Large intestine (tissue), 3 donors: Measurements from ENCODE around the gene ANXA3. TPM values are rescaled to one million over a fixed set of nuclear protein-coding genes. Genes with fewer than 3 reads are reported as not detected.

Experiments used
- DNase-seq, 2 donors: peaks; one replicate each; pipeline versions ENCODE4 v3.0.0 to v3.0.0-alpha.2; 2013
- H3K27ac ChIP-seq: one replicate; pipeline ENCODE4 v1.5.1; 2013; ENCODE audit warnings: low read length
- H3K27me3 ChIP-seq: 2 replicates; pipeline ENCODE4 v1.6.1; 2013; ENCODE audit warnings: low read length; ENCODE audit not compliant: control insufficient read depth, insufficient read depth
- H3K36me3 ChIP-seq: 2 replicates; pipeline ENCODE4 v1.6.1; 2013; ENCODE audit warnings: low read length; ENCODE audit not compliant: control insufficient read depth, insufficient read depth
- H3K4me1 ChIP-seq: one replicate; pipeline ENCODE4 v1.6.1; 2013; ENCODE audit warnings: low read length; ENCODE audit not compliant: control insufficient read depth, insufficient read depth
- H3K4me3 ChIP-seq: one replicate; pipeline ENCODE4 v1.5.1; 2013; ENCODE audit warnings: low read length
- H3K9me3 ChIP-seq: one replicate; pipeline ENCODE4 v1.6.1; 2013; ENCODE audit warnings: mild to moderate bottlenecking, low read depth, low read length, moderate library complexity; ENCODE audit not compliant: control insufficient read depth
- WGBS: methylation state at CpG from one replicate; pipeline ENCODE4 v1.1.5; 2013; ENCODE audit warnings: low lambda C conversion rate; ENCODE audit not compliant: insufficient coverage; 5-methylcytosine and 5-hydroxymethylcytosine counted together
- polyA plus RNA-seq: library from polyadenylated mRNA; unstranded; fragments of 120-200 nt; gene quantifications from one replicate; pipeline ENCODE4 v1.2.1, GENCODE V29; 2013

Gene ANXA3
- polyA plus RNA-seq, 1 donor = 81.3 TPM

DNA sequence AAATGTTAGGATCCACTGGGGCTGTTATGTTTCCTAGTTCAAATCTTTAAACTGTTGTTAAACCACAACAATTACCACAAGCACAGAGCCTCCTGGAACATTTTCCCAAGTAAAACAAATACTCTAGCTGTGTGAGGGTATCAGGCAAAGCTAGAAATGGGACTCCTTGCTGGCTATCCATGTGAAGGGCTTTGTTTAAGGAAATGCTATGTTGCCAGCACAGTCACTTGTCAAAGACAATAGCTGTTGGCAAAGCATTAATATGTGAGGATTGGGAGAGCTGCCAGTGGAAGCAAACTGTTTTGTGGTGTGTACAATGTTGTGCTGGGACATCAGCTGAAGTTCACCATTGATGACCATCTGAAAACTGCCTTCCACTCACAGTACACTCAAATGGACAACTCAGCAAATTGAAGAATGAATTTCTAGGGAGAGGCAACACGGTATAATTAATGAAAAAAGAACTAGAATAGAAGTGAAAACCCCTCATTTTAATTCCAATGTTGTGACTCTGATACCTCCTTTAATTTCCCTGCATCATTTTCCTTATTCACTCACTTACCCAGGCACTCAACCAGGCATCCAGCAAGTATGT, 100.8 kb downstream of the ANXA3 start:
- H3K27ac ChIP-seq = no peak overlapping the region
- no peaks in the 10 kb centered on the region for H3K27me3 ChIP-seq
- no peaks in the 10 kb centered on the region for H3K9me3 ChIP-seq
- H3K36me3 ChIP-seq = no peaks in the 10 kb centered on the region
- no peaks in the 10 kb centered on the region for H3K4me1 ChIP-seq
- 86% methylated on average over 1 of the region's 1 CpG for WGBS
- DNase-seq = no peak
- no peak overlapping the region for H3K4me3 ChIP-seq

DNA sequence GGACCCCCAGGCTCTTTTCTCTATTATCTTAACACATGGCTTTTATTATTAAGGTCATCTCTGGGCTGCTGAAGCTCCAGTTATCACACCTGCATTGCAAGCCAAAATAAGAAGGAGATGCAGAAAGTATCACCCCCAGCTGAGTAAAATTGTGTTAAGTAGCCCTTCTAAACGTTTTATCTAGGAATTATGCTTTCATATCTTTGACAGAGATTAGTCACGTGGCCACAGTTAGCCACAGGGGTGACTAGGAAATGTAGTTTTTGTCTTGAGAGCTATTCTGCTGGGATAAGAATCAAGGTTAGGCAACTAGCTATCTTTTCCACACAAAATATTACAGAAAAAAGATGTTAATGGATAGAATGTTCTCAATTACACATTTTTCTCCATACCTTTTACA, 102.1 kb downstream of the ANXA3 start:
- no peaks in the 10 kb centered on the region for H3K36me3 ChIP-seq
- H3K27ac ChIP-seq = no peak overlapping the region
- no peaks in the 10 kb centered on the region for H3K27me3 ChIP-seq
- no peaks in the 10 kb centered on the region for H3K4me1 ChIP-seq
- no peaks in the 10 kb centered on the region for H3K9me3 ChIP-seq
- WGBS = no CpG with 5 or more reads among the region's 2 CpGs
- no peak overlapping the region for H3K4me3 ChIP-seq
- no peak for DNase-seq

DNA sequence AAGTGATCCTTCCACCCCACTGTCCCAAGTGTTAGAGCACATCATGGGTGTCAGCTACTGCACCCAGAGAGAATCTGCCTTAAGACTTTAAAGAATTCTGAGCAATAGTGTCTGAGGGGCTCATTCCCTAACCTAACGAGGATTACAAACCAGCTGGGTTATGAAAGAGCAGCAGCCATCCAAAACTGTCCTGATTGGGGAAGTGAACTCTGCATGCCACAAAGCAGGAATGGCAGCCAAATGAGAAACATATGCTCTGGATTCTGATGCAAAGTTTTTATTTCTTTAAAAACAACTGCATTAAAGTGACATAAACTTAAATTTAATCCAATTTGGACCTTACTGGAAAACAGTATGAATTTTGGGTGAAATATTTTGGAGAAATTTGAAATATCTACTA, 103.2 kb downstream of the ANXA3 start:
- no peaks in the 10 kb centered on the region for H3K36me3 ChIP-seq
- WGBS = no CpG with 5 or more reads among the region's 1 CpG
- H3K27me3 ChIP-seq = no peaks in the 10 kb centered on the region
- no peak overlapping the region for H3K4me3 ChIP-seq
- H3K9me3 ChIP-seq = no peaks in the 10 kb centered on the region
- H3K4me1 ChIP-seq = no peaks in the 10 kb centered on the region
- no peak for DNase-seq
- no peak overlapping the region for H3K27ac ChIP-seq

DNA sequence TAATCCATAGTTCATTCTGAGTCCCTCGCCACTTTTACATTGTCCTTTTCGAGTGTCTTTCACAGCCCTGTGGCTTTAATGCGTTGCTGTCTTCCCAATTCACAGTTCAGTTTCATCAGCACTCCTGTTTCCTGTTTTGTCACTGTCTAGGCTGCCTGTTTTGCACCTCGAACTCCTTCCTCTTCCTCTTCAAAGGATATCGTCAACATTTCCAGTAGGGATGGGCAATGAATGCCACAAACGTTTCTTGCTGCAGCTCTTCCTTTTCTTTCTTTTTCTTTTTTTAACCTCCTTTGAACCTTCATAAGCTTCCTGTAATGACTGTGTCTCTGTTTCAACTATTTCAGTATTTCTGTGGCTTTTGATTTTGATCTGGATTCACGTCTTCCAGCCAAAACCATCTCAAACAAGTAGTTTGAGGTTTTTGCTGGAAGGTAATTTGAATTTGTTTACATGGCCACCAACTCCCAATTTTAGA, 105.4 kb downstream of the ANXA3 start:
- H3K36me3 ChIP-seq = no peaks in the 10 kb centered on the region
- no peaks in the 10 kb centered on the region for H3K27me3 ChIP-seq
- H3K4me3 ChIP-seq = no peak overlapping the region
- no peak for DNase-seq
- no peaks in the 10 kb centered on the region for H3K9me3 ChIP-seq
- WGBS = 89% methylated on average over 5 of the region's 7 CpGs
- H3K27ac ChIP-seq = no peak overlapping the region
- H3K4me1 ChIP-seq = peaks cover 8% of the 10 kb centered on the region

DNA sequence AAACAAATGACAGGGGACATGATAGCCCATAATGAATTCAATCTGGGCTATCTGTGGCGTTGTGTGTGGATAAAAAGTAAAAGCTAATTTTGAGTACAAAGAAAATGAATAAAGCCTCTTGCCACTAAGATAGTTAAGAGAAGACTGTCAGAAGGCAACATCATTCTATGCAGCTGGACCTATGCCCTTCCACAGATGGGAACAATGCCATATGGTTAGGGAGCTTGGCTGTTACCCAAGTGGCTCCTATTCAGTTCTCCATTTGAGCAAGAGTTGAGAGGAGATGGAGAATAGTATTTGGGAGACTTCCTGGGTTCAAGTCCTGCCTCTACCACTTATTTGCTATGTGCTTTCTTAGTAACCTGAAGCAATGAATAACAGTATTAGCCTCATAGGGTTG, 107.7 kb downstream of the ANXA3 start:
- H3K27ac ChIP-seq = no peak overlapping the region
- H3K27me3 ChIP-seq = no peaks in the 10 kb centered on the region
- H3K36me3 ChIP-seq = no peaks in the 10 kb centered on the region
- no peak for DNase-seq
- H3K4me1 ChIP-seq = peaks cover 19% of the 10 kb centered on the region
- H3K9me3 ChIP-seq = no peaks in the 10 kb centered on the region
- WGBS = no CpG with 5 or more reads among the region's 1 CpG
- H3K4me3 ChIP-seq = no peak overlapping the region

DNA sequence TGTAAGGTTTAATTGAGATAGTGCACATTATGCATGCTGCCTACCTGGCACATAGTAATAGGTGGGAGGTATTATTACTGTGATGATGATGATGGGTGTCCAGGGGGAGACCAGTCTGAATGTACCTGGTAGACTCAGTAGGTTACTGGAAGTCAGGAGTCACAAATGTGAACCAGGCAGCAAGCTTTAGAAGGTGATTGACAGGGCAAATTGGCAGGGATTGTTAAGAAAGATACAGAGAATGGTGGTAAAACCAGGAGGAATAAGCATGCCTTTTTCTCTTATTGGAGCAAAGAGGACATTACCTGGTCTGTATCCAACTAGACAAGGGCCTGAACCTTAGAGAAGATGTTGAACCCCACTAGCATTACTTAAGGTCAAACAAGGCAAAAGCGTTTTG, 108.1 kb downstream of the ANXA3 start:
- no peak overlapping the region for H3K27ac ChIP-seq
- no peak for DNase-seq
- no peaks in the 10 kb centered on the region for H3K36me3 ChIP-seq
- H3K4me1 ChIP-seq = peaks cover 23% of the 10 kb centered on the region
- H3K4me3 ChIP-seq = no peak overlapping the region
- WGBS = no CpG with 5 or more reads among the region's 1 CpG
- no peaks in the 10 kb centered on the region for H3K9me3 ChIP-seq
- H3K27me3 ChIP-seq = no peaks in the 10 kb centered on the region

Other genes starting within 250 kb of the ANXA3 start
- gene BMP2K, start 224.6 kb downstream of the ANXA3 start, polyA plus RNA-seq = 77.6 TPM